ENCODE results near the gene C4orf50.

DNA sequence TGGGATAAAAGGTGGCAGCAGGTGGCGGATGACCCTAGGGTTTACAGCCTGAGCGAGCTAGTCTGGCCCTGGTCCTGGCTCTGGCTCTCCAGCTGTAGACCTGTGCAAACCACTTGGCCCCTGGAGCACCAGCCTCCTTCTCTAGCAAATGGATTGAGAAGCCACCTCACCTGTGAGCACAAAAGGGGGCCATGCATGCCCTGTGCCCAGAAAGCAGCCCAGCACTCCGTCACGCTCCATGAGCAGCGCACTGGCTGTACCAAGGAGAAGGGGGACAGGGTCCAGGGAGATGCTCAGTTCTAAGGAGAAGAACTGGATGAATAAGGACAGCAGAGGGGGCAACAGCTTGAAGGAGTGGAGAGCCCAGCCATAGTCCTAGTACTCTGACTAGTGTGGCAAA, 46.9 kb upstream of the C4orf50 start:
- TF ChIP-seq CTCF (conservative IDR thresholded peaks at IDR 0.05; ENCODE audit: low read depth, low read length), result no peak
- TF ChIP-seq CEBPB (IDR thresholded peaks at IDR 0.05; ENCODE audit: low read depth, low read length), result no peak
- no peak for TF ChIP-seq MAZ (IDR thresholded peaks at IDR 0.05; ENCODE audit: borderline replicate concordance, low read depth, low read length)
- no peak for TF ChIP-seq MAFK (IDR thresholded peaks at IDR 0.05; ENCODE audit: low read depth, low read length)
- no peak for TF ChIP-seq SMC3 (IDR thresholded peaks at IDR 0.05; ENCODE audit: low read depth, low read length)
- no peak for TF ChIP-seq POLR2A (IDR thresholded peaks at IDR 0.05; ENCODE audit: low read depth, low read length)
- TF ChIP-seq, protein P1, sequence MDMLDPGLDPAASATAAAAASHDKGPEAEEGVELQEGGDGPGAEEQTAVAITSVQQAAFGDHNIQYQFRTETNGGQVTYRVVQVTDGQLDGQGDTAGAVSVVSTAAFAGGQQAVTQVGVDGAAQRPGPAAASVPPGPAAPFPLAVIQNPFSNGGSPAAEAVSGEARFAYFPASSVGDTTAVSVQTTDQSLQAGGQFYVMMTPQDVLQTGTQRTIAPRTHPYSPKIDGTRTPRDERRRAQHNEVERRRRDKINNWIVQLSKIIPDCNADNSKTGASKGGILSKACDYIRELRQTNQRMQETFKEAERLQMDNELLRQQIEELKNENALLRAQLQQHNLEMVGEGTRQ (IDR thresholded peaks at IDR 0.05; ENCODE audit: low read depth, low read length), result no peak

Data from IMR-90 (cell line).